HEK293 (cell line): ENCODE data around the gene USP46.

Source experiments
- CTCF ChIA-PET: fragments of 350-600 bp; formaldehyde crosslinking; extraction: SDS; loops from one replicate; lab custom pipeline; 2021; ENCODE audit warnings: antibody characterized with exemption; lab: Yijun Ruan, JAX
- POLR2A ChIA-PET: fragments of 300-600 bp; formaldehyde crosslinking; extraction: SDS; loops from one replicate; lab custom pipeline; 2020; ENCODE audit warnings: antibody characterized with exemption, inconsistent platforms; lab: Yijun Ruan, JAX
- H3K27ac ChIP-seq: fragments of 200-500 bp; sonication (Bioruptor generic); 2 replicates; pipeline ENCODE4 v1.5.1; 2014; ENCODE audit warnings: low read depth, low read length, control low read depth, inconsistent platforms; ENCODE audit errors: extremely low read depth
- H3K36me3 ChIP-seq, 2 experiments: fragments of 200-500 bp in 1 of 2; sonication (Bioruptor generic) in 1 of 2; 1 replicate in 1 of 2; 2 replicates in 1 of 2; pipeline ENCODE4 v1.5.1; 2014 to 2017; ENCODE audit warnings: inconsistent platforms in 2 of 2, low read length in 2 of 2; ENCODE audit not compliant: control insufficient read depth in 2 of 2, insufficient read depth in 1 of 2
- H3K4me1 ChIP-seq: fragments of 200-500 bp; sonication (Bioruptor generic); 2 replicates; pipeline ENCODE4 v1.5.1; 2014; ENCODE audit warnings: mild to moderate bottlenecking, low read length, inconsistent platforms; ENCODE audit not compliant: control insufficient read depth, insufficient read depth
- H3K4me3 ChIP-seq: 2 replicates; pipeline ENCODE4 v1.5.1; 2011; ENCODE audit warnings: low read depth, mild to moderate bottlenecking, control low read depth, low read length, moderate library complexity
- H3K9me3 ChIP-seq: fragments of 200-500 bp; sonication (Bioruptor generic); 2 replicates; pipeline ENCODE4 v1.5.1; 2014; ENCODE audit warnings: low read depth, low read length, inconsistent platforms; ENCODE audit not compliant: control insufficient read depth, insufficient read depth
- GLIS1 ChIP-seq: fragments of 450-650 bp; formaldehyde crosslinking; IDR thresholded peaks from 2 replicates; pipeline ENCODE4 v1.5.1; 2016; ENCODE audit warnings: missing biosample characterization, missing genetic modification characterization
- HOXC10 ChIP-seq: sonication (generic); formaldehyde crosslinking; IDR thresholded peaks from 2 replicates; pipeline ENCODE4 v1.8.1; 2023; ENCODE audit warnings: mild to moderate bottlenecking, missing genetic modification reagents
- PRDM1 ChIP-seq: fragments of 450-650 bp; formaldehyde crosslinking; IDR thresholded peaks from 2 replicates; pipeline ENCODE4; 2016; ENCODE audit warnings: missing biosample characterization, missing genetic modification characterization
- PRDM2 ChIP-seq: fragments of 450-650 bp; formaldehyde crosslinking; IDR thresholded peaks from 2 replicates; pipeline ENCODE4 v1.5.1; 2016; ENCODE audit warnings: missing biosample characterization, missing genetic modification characterization, borderline replicate concordance
- SP2 ChIP-seq: fragments of 450-650 bp; formaldehyde crosslinking; IDR thresholded peaks from 2 replicates; pipeline ENCODE4 v1.5.1; 2016; ENCODE audit warnings: missing biosample characterization, missing genetic modification characterization
- TRIM28 ChIP-seq: IDR thresholded peaks from 2 replicates; pipeline ENCODE4 v1.6.1; 2011; ENCODE audit warnings: low read length, control low read depth, borderline replicate concordance
- YY1 ChIP-seq: fragments of 450-650 bp; formaldehyde crosslinking; IDR thresholded peaks from 2 replicates; pipeline ENCODE4 v1.5.1; 2018; ENCODE audit warnings: missing biosample characterization, missing genetic modification characterization
- ZBTB1 ChIP-seq: fragments of 450-650 bp; formaldehyde crosslinking; IDR thresholded peaks from 2 replicates; pipeline ENCODE4 v1.5.1; 2016; ENCODE audit warnings: missing biosample characterization, missing genetic modification characterization
- ZBTB21 ChIP-seq: fragments of 450-650 bp; formaldehyde crosslinking; IDR thresholded peaks from 2 replicates; pipeline ENCODE4 v1.5.1; 2017; ENCODE audit warnings: missing biosample characterization, missing genetic modification characterization
- ZBTB48 ChIP-seq: fragments of 450-650 bp; formaldehyde crosslinking; IDR thresholded peaks from 2 replicates; pipeline ENCODE4 v1.5.1; 2016; ENCODE audit warnings: missing biosample characterization, missing genetic modification characterization
- ZFHX2 ChIP-seq: fragments of 450-650 bp; formaldehyde crosslinking; conservative IDR thresholded peaks from 2 replicates; pipeline ENCODE4 v1.5.1; 2016; ENCODE audit warnings: missing biosample characterization, missing genetic modification characterization
- ZFP3 ChIP-seq: fragments of 450-650 bp; formaldehyde crosslinking; IDR thresholded peaks from 2 replicates; pipeline ENCODE4 v1.5.1; 2016; ENCODE audit warnings: low read depth, missing biosample characterization, missing genetic modification characterization
- ZNF239 ChIP-seq: fragments of 450-650 bp; formaldehyde crosslinking; IDR thresholded peaks from 2 replicates; pipeline ENCODE4 v1.5.1; 2016; ENCODE audit warnings: missing biosample characterization, missing genetic modification characterization
- ZNF302 ChIP-seq: fragments of 450-650 bp; formaldehyde crosslinking; IDR thresholded peaks from 2 replicates; pipeline ENCODE4 v1.5.1; 2016; ENCODE audit warnings: missing biosample characterization, missing genetic modification characterization, low read depth
- ZNF324 ChIP-seq: fragments of 450-650 bp; formaldehyde crosslinking; IDR thresholded peaks from 2 replicates; pipeline ENCODE4 v1.5.1; 2016; ENCODE audit warnings: missing biosample characterization, missing genetic modification characterization
- ZNF394 ChIP-seq: fragments of 450-650 bp; formaldehyde crosslinking; IDR thresholded peaks from 2 replicates; pipeline ENCODE4 v1.5.1; 2016; ENCODE audit warnings: missing biosample characterization, missing genetic modification characterization, mild to moderate bottlenecking, moderate library complexity, borderline replicate concordance
- ZNF423 ChIP-seq: fragments of 450-650 bp; formaldehyde crosslinking; IDR thresholded peaks from 2 replicates; pipeline ENCODE4 v1.5.1; 2016; ENCODE audit warnings: missing biosample characterization, missing genetic modification characterization
- ZNF48 ChIP-seq: fragments of 450-650 bp; formaldehyde crosslinking; IDR thresholded peaks from 2 replicates; pipeline ENCODE4 v1.5.1; 2016; ENCODE audit warnings: missing biosample characterization, missing genetic modification characterization
- ZNF488 ChIP-seq: fragments of 450-650 bp; formaldehyde crosslinking; IDR thresholded peaks from 2 replicates; pipeline ENCODE4 v1.5.1; 2016; ENCODE audit warnings: missing biosample characterization, missing genetic modification characterization
- ZNF555 ChIP-seq: fragments of 450-650 bp; formaldehyde crosslinking; conservative IDR thresholded peaks from 2 replicates; pipeline ENCODE4 v1.5.1; 2017; ENCODE audit warnings: missing biosample characterization, mild to moderate bottlenecking, missing genetic modification characterization, inconsistent platforms
- ZNF558 ChIP-seq: fragments of 450-650 bp; formaldehyde crosslinking; IDR thresholded peaks from 2 replicates; pipeline ENCODE4 v1.5.1; 2016; ENCODE audit warnings: missing biosample characterization, missing genetic modification characterization
- ZNF560 ChIP-seq: fragments of 450-650 bp; formaldehyde crosslinking; IDR thresholded peaks from 2 replicates; pipeline ENCODE4 v1.5.1; 2017; ENCODE audit warnings: missing biosample characterization, missing genetic modification characterization, borderline replicate concordance
- ZNF624 ChIP-seq: fragments of 450-650 bp; formaldehyde crosslinking; IDR thresholded peaks from 2 replicates; pipeline ENCODE4 v1.5.1; 2017; ENCODE audit warnings: missing biosample characterization, missing genetic modification characterization
- ZNF629 ChIP-seq: fragments of 450-650 bp; formaldehyde crosslinking; IDR thresholded peaks from 2 replicates; pipeline ENCODE4 v1.5.1; 2017; ENCODE audit warnings: missing biosample characterization, missing genetic modification characterization
- ZNF664 ChIP-seq: fragments of 450-650 bp; formaldehyde crosslinking; IDR thresholded peaks from 2 replicates; pipeline ENCODE4 v1.5.1; 2016; ENCODE audit warnings: missing biosample characterization, missing genetic modification characterization
- ZSCAN23 ChIP-seq: fragments of 450-650 bp; formaldehyde crosslinking; IDR thresholded peaks from 2 replicates; pipeline ENCODE4 v1.5.1; 2016; ENCODE audit warnings: missing biosample characterization, missing genetic modification characterization
- TF ChIP-seq, protein P1 (sequence below): fragments of 450-650 bp; formaldehyde crosslinking; IDR thresholded peaks from 2 replicates; pipeline ENCODE4 v1.5.1; 2016; ENCODE audit warnings: missing biosample characterization, missing genetic modification characterization

The USP46 gene

GRCh38 chr4:52648836-52649235 lies 10.3 kb downstream of the USP46 start (continued):
- TF ChIP-seq, protein P1, sequence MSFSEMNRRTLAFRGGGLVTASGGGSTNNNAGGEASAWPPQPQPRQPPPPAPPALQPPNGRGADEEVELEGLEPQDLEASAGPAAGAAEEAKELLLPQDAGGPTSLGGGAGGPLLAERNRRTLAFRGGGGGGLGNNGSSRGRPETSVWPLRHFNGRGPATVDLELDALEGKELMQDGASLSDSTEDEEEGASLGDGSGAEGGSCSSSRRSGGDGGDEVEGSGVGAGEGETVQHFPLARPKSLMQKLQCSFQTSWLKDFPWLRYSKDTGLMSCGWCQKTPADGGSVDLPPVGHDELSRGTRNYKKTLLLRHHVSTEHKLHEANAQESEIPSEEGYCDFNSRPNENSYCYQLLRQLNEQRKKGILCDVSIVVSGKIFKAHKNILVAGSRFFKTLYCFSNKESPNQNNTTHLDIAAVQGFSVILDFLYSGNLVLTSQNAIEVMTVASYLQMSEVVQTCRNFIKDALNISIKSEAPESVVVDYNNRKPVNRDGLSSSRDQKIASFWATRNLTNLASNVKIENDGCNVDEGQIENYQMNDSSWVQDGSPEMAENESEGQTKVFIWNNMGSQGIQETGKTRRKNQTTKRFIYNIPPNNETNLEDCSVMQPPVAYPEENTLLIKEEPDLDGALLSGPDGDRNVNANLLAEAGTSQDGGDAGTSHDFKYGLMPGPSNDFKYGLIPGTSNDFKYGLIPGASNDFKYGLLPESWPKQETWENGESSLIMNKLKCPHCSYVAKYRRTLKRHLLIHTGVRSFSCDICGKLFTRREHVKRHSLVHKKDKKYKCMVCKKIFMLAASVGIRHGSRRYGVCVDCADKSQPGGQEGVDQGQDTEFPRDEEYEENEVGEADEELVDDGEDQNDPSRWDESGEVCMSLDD (tag by site-specific recombination) = no peak
- TF ChIP-seq ZNF48 (tag by site-specific recombination) (no peak), ZNF555 (tag by site-specific recombination) (no peak), ZNF488 (tag by site-specific recombination) (no peak), TRIM28 (no peak)

GRCh38 chr4:52646741-52647140 lies 12.4 kb downstream of the USP46 start:
- ChIA-PET POLR2A (no interaction called here), CTCF (no interaction called here)
- TF ChIP-seq GLIS1 (tag by site-specific recombination) = no peak
- no peak for TF ChIP-seq ZSCAN23 (tag by site-specific recombination)
- TF ChIP-seq ZNF560 (tag by site-specific recombination) = no peak
- no peak for TF ChIP-seq ZNF239
- no peak for TF ChIP-seq HOXC10 (CRISPR knock-in tag)
- no peak for TF ChIP-seq ZFHX2 (tag by site-specific recombination)
- no peak for TF ChIP-seq ZNF394 (tag by site-specific recombination)
- no peak for TF ChIP-seq PRDM1 (tag by site-specific recombination)
- no peak for TF ChIP-seq ZNF664
- TF ChIP-seq ZBTB1 = no peak
- TF ChIP-seq ZNF302 (tag by site-specific recombination) = no peak
- no peak for TF ChIP-seq ZBTB48 (tag by site-specific recombination)
- TF ChIP-seq YY1 (tag by site-specific recombination) = no peak
- TF ChIP-seq ZNF324 (tag by site-specific recombination) = no peak
- no peak for TF ChIP-seq ZNF423
- Histone ChIP-seq H3K4me1 (peaks cover 7% of the 10 kb centered on the region), H3K27ac (no peak overlapping the region), H3K9me3 (no peaks in the 10 kb centered on the region), H3K36me3 (no peaks in the 10 kb centered on the region), H3K4me3 (no peak overlapping the region)

DNA sequence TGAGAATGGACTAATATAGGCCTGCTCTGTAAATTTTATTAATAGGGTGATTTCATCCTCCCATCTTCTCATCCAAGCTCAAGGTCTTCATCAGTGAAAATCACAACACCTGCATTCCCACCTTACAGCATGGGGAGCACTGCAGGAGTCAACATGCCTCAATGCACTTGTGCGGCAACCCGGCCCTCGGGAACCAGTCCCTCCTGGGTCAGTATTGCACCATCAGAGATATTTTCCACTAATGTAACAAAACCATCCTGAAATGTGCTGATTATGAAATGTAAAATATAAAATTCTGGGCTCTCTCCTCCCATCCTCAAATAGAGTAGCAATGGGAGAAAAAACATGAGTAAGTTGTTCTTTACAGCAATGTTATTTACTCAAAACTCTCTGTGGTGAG lies 13.0 kb downstream of the USP46 start:
- Histone ChIP-seq H3K4me1 (peaks cover 11% of the 10 kb centered on the region), H3K36me3 (no peaks in the 10 kb centered on the region), H3K9me3 (no peaks in the 10 kb centered on the region), H3K4me3 (no peak overlapping the region), H3K27ac (no peak overlapping the region)
- CTCF ChIA-PET = no interaction called here
- POLR2A ChIA-PET = no interaction called here
- no peak for TF ChIP-seq ZBTB21 (tag by site-specific recombination)
- TF ChIP-seq ZNF624 = no peak
- TF ChIP-seq PRDM2 (tag by site-specific recombination) = no peak
- no peak for TF ChIP-seq ZNF629 (tag by site-specific recombination)
- no peak for TF ChIP-seq ZNF558 (tag by site-specific recombination)
- TF ChIP-seq ZFP3 (tag by site-specific recombination) = no peak
- TF ChIP-seq SP2 (tag by site-specific recombination) = no peak
